Keratinocyte (primary cell): Measurements from ENCODE around the gene NDUFA3.

Experiments used
- EZH2 ChIP-seq: IDR thresholded peaks from one replicate; pipeline ENCODE4 v1.6.1; 2012; ENCODE audit warnings: inconsistent platforms, mild to moderate bottlenecking, low read length, moderate library complexity
- TF ChIP-seq, protein P1 (sequence below), 3 experiments: IDR thresholded peaks in 1 of 3; conservative IDR thresholded peaks in 1 of 3; optimal IDR thresholded peaks in 1 of 3; 2 replicates in 2 of 3; 3 replicates in 1 of 3; pipeline versions ENCODE3 to v1.5.1; 2011; ENCODE audit warnings: low read length in 3 of 3, mild to moderate bottlenecking in 3 of 3, moderate library complexity in 2 of 3, control low read depth in 1 of 3, inconsistent platforms in 1 of 3; ENCODE audit not compliant: insufficient read depth in 2 of 3; ENCODE audit errors: extremely low read depth in 1 of 3

DNA sequence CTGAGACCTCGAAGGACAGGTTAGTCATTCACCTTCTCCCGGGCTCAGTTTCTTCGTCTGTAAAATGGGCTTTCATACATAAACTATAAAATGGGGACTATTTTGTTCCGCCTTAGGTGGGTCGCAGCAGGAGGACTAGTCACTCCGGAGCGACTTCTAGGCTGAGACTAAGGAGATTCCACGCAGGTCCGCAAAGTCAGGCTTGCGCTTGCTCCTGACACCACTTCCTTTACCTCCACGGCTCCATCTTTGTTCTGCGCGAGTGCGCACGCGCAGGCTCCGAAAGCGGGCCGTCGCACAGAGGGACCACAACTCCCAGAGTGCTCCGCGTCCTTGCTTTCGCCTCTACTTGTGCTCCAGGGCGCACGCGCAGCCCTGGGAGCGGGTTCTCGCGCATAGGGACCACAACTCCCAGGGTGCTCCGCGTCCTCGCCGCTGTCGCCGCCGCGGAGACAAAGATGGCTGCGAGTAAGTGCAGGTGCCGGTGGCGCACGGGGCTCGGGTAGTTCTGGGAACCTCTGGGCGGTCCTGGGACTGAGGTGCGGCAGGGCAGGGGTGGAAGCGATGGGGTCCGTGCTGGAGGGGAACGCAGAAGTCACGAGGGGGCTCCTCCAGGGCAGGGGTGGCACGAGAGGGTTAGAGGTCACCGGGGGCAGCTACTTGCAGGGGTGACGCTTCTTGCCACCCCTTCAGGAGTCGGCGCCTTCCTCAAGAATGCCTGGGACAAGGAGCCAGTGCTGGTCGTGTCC, at the start of gene NDUFA3:
- TF ChIP-seq, protein P1, sequence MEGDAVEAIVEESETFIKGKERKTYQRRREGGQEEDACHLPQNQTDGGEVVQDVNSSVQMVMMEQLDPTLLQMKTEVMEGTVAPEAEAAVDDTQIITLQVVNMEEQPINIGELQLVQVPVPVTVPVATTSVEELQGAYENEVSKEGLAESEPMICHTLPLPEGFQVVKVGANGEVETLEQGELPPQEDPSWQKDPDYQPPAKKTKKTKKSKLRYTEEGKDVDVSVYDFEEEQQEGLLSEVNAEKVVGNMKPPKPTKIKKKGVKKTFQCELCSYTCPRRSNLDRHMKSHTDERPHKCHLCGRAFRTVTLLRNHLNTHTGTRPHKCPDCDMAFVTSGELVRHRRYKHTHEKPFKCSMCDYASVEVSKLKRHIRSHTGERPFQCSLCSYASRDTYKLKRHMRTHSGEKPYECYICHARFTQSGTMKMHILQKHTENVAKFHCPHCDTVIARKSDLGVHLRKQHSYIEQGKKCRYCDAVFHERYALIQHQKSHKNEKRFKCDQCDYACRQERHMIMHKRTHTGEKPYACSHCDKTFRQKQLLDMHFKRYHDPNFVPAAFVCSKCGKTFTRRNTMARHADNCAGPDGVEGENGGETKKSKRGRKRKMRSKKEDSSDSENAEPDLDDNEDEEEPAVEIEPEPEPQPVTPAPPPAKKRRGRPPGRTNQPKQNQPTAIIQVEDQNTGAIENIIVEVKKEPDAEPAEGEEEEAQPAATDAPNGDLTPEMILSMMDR (optimal IDR thresholded peaks at IDR 0.05 in 1 of 3, IDR thresholded peaks at IDR 0.05 in 1 of 3, conservative IDR thresholded peaks at IDR 0.05 in 1 of 3; ENCODE audit: extremely low read depth in 1 of 3, insufficient read depth in 2 of 3, low read length in 3 of 3): no peak
- no peak for TF ChIP-seq EZH2
